ENCODE measurements around the gene NFYC. TPM values are rescaled to one million over a fixed set of nuclear protein-coding genes. Genes with fewer than 3 reads are reported as not detected.

Gene NFYC
- polyA plus RNA-seq, 1 of the 3 experiments (the other 2 are of a cell fraction) = 72.4 TPM

DNA sequence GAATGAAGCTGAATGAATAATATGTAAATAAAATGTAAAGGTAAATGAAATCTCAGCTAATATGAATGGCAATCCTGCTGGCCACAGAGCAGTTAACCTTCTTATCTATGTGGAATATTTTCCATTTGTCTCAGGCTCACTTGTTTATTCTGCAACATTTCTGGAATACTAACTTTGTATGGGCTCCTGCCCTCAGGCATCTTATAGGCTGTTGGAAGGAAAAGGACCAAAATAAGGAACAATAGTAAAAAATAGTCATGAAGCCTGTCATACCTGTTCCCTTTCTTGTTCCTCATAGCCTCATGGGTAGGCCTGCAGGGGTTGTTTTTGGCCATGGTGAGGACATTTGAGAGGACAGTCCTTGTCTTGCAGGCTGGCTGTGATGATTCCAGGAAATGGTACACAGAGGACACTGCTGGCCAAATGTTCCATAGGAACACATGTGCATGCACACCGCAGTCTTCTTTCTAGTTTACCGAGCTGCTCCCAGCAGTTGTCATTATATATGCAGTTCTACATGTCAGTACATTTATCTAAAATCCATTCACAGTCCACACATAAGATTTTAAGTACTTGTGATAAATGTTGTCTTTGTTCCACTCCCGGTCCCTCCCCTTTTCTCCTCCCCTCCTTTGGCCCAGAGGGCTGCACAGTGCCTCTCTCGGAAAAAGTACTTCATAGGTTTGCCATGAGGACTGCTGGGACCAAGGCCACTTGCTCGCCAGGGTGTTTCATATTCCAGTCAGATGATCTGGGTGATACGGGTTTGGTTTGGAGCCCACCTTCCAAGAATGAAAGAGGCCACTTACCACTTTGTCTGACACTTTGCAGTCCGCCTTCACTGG lies 76.9 kb downstream of the NFYC start:
- ChIA-PET CTCF (interaction anchor here (1.2 to 1.4 kb wide), 3 partner anchors 11 to 155 kb away, joined by 3 to 6 read pairs (median 4); no protein-coding TSS in a partner anchor), POLR2A (no interaction called here)
- WGBS (ENCODE audit: low lambda C conversion rate) = 96% methylated on average over 6 of the region's 7 CpGs

GRCh38 chr1:40769815-40770214 lies 78.3 kb downstream of the NFYC start:
- no peaks in the 10 kb centered on the region for H3K9me3 ChIP-seq
- H3K79me2 ChIP-seq (ENCODE audit: insufficient read depth) = no peaks in the 10 kb centered on the region
- H2AFZ ChIP-seq (ENCODE audit: low read depth) = no peak overlapping the region
- peak overlapping the region in 1 of 2 experiments; percentile 13; a peak in 1 of 4 replicates for H3K27ac ChIP-seq (ENCODE audit: low read depth in 2 of 2, low read length in 1 of 2)
- no peak overlapping the region for H3K4me2 ChIP-seq
- H3F3A ChIP-seq (replicated peaks; ENCODE audit: insufficient read depth) = no peaks in the 10 kb centered on the region
- ChIA-PET POLR2A (interaction anchor here (1.4 kb wide), 1 partner anchor 13 kb away, joined by 3 read pairs; no protein-coding TSS in a partner anchor), CTCF (interaction anchor here (0.9 to 9.1 kb wide), 7 partner anchors 11 to 181 kb away, joined by 3 to 153 read pairs (median 5); no protein-coding TSS in a partner anchor)
- peaks cover 0 to 12% of the 10 kb centered on the region in 2 experiments; a peak in 2 of 4 replicates for H3K4me1 ChIP-seq (ENCODE audit: control insufficient read depth in 1 of 2, insufficient read depth in 2 of 2, low read depth in 1 of 2, low read length in 1 of 2)
- H4K20me1 ChIP-seq (ENCODE audit: insufficient read depth) = no peaks in the 10 kb centered on the region
- no peaks in the 10 kb centered on the region for H3K27me3 ChIP-seq (ENCODE audit: insufficient read depth)
- H3K4me3 ChIP-seq (ENCODE audit: low read depth in 2 of 2, low read length in 1 of 2) = no peak overlapping the region
- 95% methylated on average over 4 of the region's 4 CpGs for WGBS (ENCODE audit: low lambda C conversion rate)
- no peak for DNase-seq
- H3K9me2 ChIP-seq = no peaks in the 10 kb centered on the region
- TF ChIP-seq, protein P1, sequence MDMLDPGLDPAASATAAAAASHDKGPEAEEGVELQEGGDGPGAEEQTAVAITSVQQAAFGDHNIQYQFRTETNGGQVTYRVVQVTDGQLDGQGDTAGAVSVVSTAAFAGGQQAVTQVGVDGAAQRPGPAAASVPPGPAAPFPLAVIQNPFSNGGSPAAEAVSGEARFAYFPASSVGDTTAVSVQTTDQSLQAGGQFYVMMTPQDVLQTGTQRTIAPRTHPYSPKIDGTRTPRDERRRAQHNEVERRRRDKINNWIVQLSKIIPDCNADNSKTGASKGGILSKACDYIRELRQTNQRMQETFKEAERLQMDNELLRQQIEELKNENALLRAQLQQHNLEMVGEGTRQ (IDR thresholded peaks at IDR 0.05; ENCODE audit: borderline replicate concordance, low read depth, low read length) = no peak
- TF ChIP-seq SMC3 (IDR thresholded peaks at IDR 0.05; ENCODE audit: low read depth, low read length) = peak; percentile 45; the same call in 1 of the 2 replicates
- TF ChIP-seq ELF1 (IDR thresholded peaks at IDR 0.05) = no peak
- TF ChIP-seq RAD21 (IDR thresholded peaks at IDR 0.05; ENCODE audit: low read length) = peak; percentile 37; the same call in 1 of the 2 replicates
- no peak for TF ChIP-seq SIN3A (IDR thresholded peaks at IDR 0.05; ENCODE audit: borderline replicate concordance, low read depth, low read length)
- no peak for TF ChIP-seq RFX5 (IDR thresholded peaks at IDR 0.05; ENCODE audit: low read length)
- no peak for TF ChIP-seq EZH2phosphoT487 (IDR thresholded peaks at IDR 0.05; ENCODE audit: borderline replicate concordance, low read depth)
- no peak for TF ChIP-seq FOSL2 (IDR thresholded peaks at IDR 0.05; ENCODE audit: borderline replicate concordance, low read depth)
- TF ChIP-seq CTCF (IDR thresholded peaks at IDR 0.05) = peak; percentile 43
- no peak overlapping the region for H3K9ac ChIP-seq
- peaks cover 16 to 60% of the 10 kb centered on the region in 2 experiments for H3K36me3 ChIP-seq (replicated peaks in 1 of 2; ENCODE audit: control insufficient read depth in 1 of 2, insufficient read depth in 2 of 2, low read length in 1 of 2)

More for the DNA sequence above, 76.9 kb downstream of the NFYC start:
- no peak for TF ChIP-seq YY1 (IDR thresholded peaks at IDR 0.05; ENCODE audit: low read depth)
- no peak for TF ChIP-seq RCOR1 (IDR thresholded peaks at IDR 0.05; ENCODE audit: low read length)
- no peak for TF ChIP-seq TEAD4 (IDR thresholded peaks at IDR 0.05; ENCODE audit: borderline replicate concordance, insufficient read depth)
- Histone ChIP-seq H4K20me1 (ENCODE audit: insufficient read depth) (no peaks in the 10 kb centered on the region), H3F3A (replicated peaks; ENCODE audit: insufficient read depth) (no peaks in the 10 kb centered on the region), H3K4me3 (ENCODE audit: low read depth in 2 of 2, low read length in 1 of 2) (no peak overlapping the region), H3K4me2 (no peak overlapping the region), H3K9me3 (no peaks in the 10 kb centered on the region), H3K4me1 (ENCODE audit: control insufficient read depth in 1 of 2, insufficient read depth in 2 of 2, low read depth in 1 of 2, low read length in 1 of 2) (peaks cover 0 to 13% of the 10 kb centered on the region in 2 experiments; a peak in 2 of 4 replicates), H3K9ac (no peak overlapping the region), H3K9me2 (no peaks in the 10 kb centered on the region), H2AFZ (ENCODE audit: low read depth) (no peak overlapping the region), H3K27ac (ENCODE audit: low read depth in 2 of 2, low read length in 1 of 2) (no peak overlapping the region), H3K27me3 (ENCODE audit: insufficient read depth) (no peaks in the 10 kb centered on the region), H3K36me3 (replicated peaks in 1 of 2; ENCODE audit: control insufficient read depth in 1 of 2, insufficient read depth in 2 of 2, low read length in 1 of 2) (peaks cover 15 to 71% of the 10 kb centered on the region in 2 experiments), H3K79me2 (ENCODE audit: insufficient read depth) (no peaks in the 10 kb centered on the region)
- no peak for DNase-seq

Measured in SK-N-SH (cell line).